ENCODE measurements around the gene SHC1. TPM values are rescaled to one million over a fixed set of nuclear protein-coding genes. Genes with fewer than 3 reads are reported as not detected.
"Not testable (repeated sequence)": the region's sequence is repeated elsewhere in the genome, so short reads cannot be mapped to it uniquely, and the experiment has no call there.

SHC1 gene
- polyA plus RNA-seq, 1 experiment = 653 TPM

DNA sequence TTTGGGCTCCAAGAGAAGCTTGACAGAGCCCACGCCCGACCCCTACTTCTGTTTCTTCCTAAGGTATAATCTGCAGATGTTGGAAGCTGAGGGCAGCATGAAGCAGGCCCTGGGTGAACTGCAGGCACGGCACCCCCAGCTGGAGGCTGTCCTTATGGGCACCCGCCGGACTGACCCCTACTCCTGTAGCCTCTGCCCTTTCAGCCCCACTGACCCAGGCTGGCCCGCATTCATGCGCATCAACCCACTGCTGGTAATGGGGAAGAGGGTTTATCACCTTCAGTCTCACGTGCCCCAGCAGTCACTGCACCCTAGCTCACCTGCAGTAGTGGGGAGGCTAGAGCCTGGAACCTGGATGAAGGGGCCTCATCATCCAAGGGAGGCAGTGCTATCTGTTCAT is 19.7 kb upstream of the SHC1 start:
- CTCF ChIA-PET = no interaction called here
- Histone ChIP-seq H3K36me3 (ENCODE audit: control insufficient read depth, insufficient read depth, low read length) (peaks cover 17% of the 10 kb centered on the region), H3K4me3 (ENCODE audit: low read depth, low read length) (no peak overlapping the region), H3K27me3 (ENCODE audit: control insufficient read depth, insufficient read depth, low read length) (no peaks in the 10 kb centered on the region)
- no peak for DNase-seq (ENCODE audit: low read depth)
- POLR2A ChIA-PET = no interaction called here
- TF ChIP-seq, protein P1, sequence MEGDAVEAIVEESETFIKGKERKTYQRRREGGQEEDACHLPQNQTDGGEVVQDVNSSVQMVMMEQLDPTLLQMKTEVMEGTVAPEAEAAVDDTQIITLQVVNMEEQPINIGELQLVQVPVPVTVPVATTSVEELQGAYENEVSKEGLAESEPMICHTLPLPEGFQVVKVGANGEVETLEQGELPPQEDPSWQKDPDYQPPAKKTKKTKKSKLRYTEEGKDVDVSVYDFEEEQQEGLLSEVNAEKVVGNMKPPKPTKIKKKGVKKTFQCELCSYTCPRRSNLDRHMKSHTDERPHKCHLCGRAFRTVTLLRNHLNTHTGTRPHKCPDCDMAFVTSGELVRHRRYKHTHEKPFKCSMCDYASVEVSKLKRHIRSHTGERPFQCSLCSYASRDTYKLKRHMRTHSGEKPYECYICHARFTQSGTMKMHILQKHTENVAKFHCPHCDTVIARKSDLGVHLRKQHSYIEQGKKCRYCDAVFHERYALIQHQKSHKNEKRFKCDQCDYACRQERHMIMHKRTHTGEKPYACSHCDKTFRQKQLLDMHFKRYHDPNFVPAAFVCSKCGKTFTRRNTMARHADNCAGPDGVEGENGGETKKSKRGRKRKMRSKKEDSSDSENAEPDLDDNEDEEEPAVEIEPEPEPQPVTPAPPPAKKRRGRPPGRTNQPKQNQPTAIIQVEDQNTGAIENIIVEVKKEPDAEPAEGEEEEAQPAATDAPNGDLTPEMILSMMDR (IDR thresholded peaks at IDR 0.05; ENCODE audit: insufficient read depth, low read depth, low read length) = no peak

GRCh38 chr1:154989195-154989860 is 18.8 kb upstream of the SHC1 start:
- TF ChIP-seq, protein P1 (IDR thresholded peaks at IDR 0.05; ENCODE audit: insufficient read depth, low read depth, low read length) = no peak
- Histone ChIP-seq H3K4me3 (ENCODE audit: low read depth, low read length) (no peak overlapping the region), H3K27me3 (ENCODE audit: control insufficient read depth, insufficient read depth, low read length) (no peaks in the 10 kb centered on the region), H3K36me3 (ENCODE audit: control insufficient read depth, insufficient read depth, low read length) (peaks cover 17% of the 10 kb centered on the region)
- ChIA-PET POLR2A (no interaction called here), CTCF (no interaction called here)
- no peak for DNase-seq (ENCODE audit: low read depth)

GRCh38 chr1:154988058-154988954 is 17.8 kb upstream of the SHC1 start:
- ChIA-PET CTCF (interaction anchor here (0.7 to 1.7 kb wide), 8 partner anchors 8 to 72 kb away, joined by 3 to 6 read pairs (median 3); partner anchors contain the start of gene PYGO2), POLR2A (no interaction called here)
- Histone ChIP-seq H3K4me3 (ENCODE audit: low read depth, low read length) (no peak overlapping the region), H3K27me3 (ENCODE audit: control insufficient read depth, insufficient read depth, low read length) (no peaks in the 10 kb centered on the region), H3K36me3 (ENCODE audit: control insufficient read depth, insufficient read depth, low read length) (peaks cover 17% of the 10 kb centered on the region)
- no peak for DNase-seq (ENCODE audit: low read depth)
- TF ChIP-seq, protein P1 (IDR thresholded peaks at IDR 0.05; ENCODE audit: insufficient read depth, low read depth, low read length) = no peak

DNA sequence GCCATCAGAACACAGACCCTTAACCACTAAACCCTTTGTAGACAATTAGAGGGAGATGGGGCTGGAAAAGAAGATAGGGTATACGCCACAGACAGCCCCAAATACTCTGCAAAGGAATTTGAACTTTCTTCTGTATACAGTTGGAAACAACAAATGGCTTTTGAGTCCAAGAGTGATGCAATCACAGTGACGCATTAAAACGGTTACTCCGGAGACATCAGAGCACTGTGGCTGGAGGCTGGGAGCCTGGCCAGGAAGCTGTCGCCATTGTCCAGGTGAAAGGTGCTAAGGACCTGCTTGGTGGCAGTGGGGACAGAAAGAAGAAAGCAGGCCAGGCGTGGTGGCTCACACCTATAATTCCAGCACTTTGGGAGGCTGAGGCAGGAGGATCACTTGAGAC is 16.8 kb upstream of the SHC1 start:
- ChIA-PET POLR2A (no interaction called here), CTCF (interaction anchor here (0.7 to 1.7 kb wide), 8 partner anchors 9 to 73 kb away, joined by 3 to 6 read pairs (median 4); partner anchors contain the start of gene PYGO2)
- no peaks in the 10 kb centered on the region for H3K27me3 ChIP-seq (ENCODE audit: control insufficient read depth, insufficient read depth, low read length)
- peaks cover 17% of the 10 kb centered on the region for H3K36me3 ChIP-seq (ENCODE audit: control insufficient read depth, insufficient read depth, low read length)
- DNase-seq (ENCODE audit: low read depth) = no peak
- TF ChIP-seq, protein P1 (IDR thresholded peaks at IDR 0.05; ENCODE audit: insufficient read depth, low read depth, low read length) = no peak
- no peak overlapping the region for H3K4me3 ChIP-seq (ENCODE audit: low read depth, low read length)

- POLR2A ChIA-PET = interaction anchor here (0.6 kb wide), 2 partner anchors 17 to 75 kb away, joined by 8 to 10 read pairs; no protein-coding TSS in a partner anchor
- not testable (repeated sequence) for DNase-seq (ENCODE audit: low read depth); H3K27me3 ChIP-seq (ENCODE audit: control insufficient read depth, insufficient read depth, low read length); H3K4me3 ChIP-seq (ENCODE audit: low read depth, low read length)
- H3K36me3 ChIP-seq (ENCODE audit: control insufficient read depth, insufficient read depth, low read length) = peaks cover 17% of the 10 kb centered on the region
- CTCF ChIA-PET = interaction anchor here (1.2 kb wide), 1 partner anchor 31 kb away, joined by 4 read pairs; no protein-coding TSS in a partner anchor
These were observed 16.2 kb upstream of the SHC1 start for GRCh38 chr1:154986736-154987135.

All from BJ (cell line).